Right lobe of liver (tissue), 6 donors: ENCODE measurements around the gene CDIPT. TPM values are rescaled to one million over a fixed set of nuclear protein-coding genes. Genes with fewer than 3 reads are reported as not detected.

Experiments
- ATAC-seq, 4 donors: fragments of 200-7000 bp; cut with Tn5 transposase; one replicate each; pipeline ENCODE4 v1.9.1; 2020; ENCODE audit warnings: mild to moderate bottlenecking in 4 of 4, moderate library complexity in 4 of 4
- DNase-seq, 3 donors: peaks; one replicate each; pipeline ENCODE4 v3.0.0-alpha.2; 2020
- H3K27ac ChIP-seq, 3 donors: fragments of 200-600 bp; one replicate each; pipeline ENCODE4 v1.8.0; 2022
- H3K27me3 ChIP-seq, 2 donors: fragments of 200-600 bp; one replicate each; pipeline ENCODE4 v1.8.0; 2022
- H3K36me3 ChIP-seq, 4 donors: fragments of 200-600 bp; sonication (generic) in 1 of 4; one replicate each; pipeline versions ENCODE4 v1.5.1 to v1.8.0; 2017 to 2022; ENCODE audit warnings: control low read depth in 1 of 4
- H3K4me1 ChIP-seq, 4 donors: fragments of 200-600 bp; sonication (generic) in 1 of 4; one replicate each; pipeline versions ENCODE4 v1.5.1 to v1.8.0; 2017 to 2022; ENCODE audit warnings: control low read depth in 1 of 4
- H3K4me3 ChIP-seq, 3 donors: fragments of 200-600 bp; one replicate each; pipeline ENCODE4 v1.8.0; 2022
- H3K9me3 ChIP-seq, 4 donors: fragments of 200-600 bp; sonication (generic) in 1 of 4; one replicate each; pipeline versions ENCODE4 v1.5.1 to v1.8.0; 2017 to 2022; ENCODE audit warnings: control low read depth in 1 of 4
- CTCF ChIP-seq, 4 donors: fragments of 200-600 bp in 3 of 4; fragments of 450-650 bp in 1 of 4; IDR thresholded peaks; one replicate each; pipeline versions ENCODE4 v1.5.1 to v1.8.0; 2016 to 2022; ENCODE audit warnings: antibody characterized with exemption in 4 of 4, mild to moderate bottlenecking in 2 of 4
- POLR2A ChIP-seq: fragments of 450-650 bp; IDR thresholded peaks from one replicate; pipeline ENCODE4 v1.6.1; 2017; ENCODE audit warnings: antibody characterized with exemption, mild to moderate bottlenecking
- WGBS: methylation state at CpG from one replicate; pipeline ENCODE4 v1.1.6; 2018; ENCODE audit warnings: low coverage, low lambda C conversion rate; ENCODE audit not compliant: insufficient coverage; ENCODE audit errors: missing lambda C conversion rate; 5-methylcytosine and 5-hydroxymethylcytosine counted together
- intact Hi-C, 2 donors: fragments of 100-400 bp; cut with DNase I; formaldehyde crosslinking; loops; one replicate each; pipeline versions ENCODE4 v1.11.2 to v1.14.1; 2022
- total RNA-seq, 6 experiments: library from RNA; depleted of rRNA in 2 of 6; stranded (reverse); fragments of >200 nt in 2 of 6; fragmentation: NEBNext Ultra II Directional in 3 of 6; extraction: Animal tissue kit (Norgen Biotek cat#: 25700) in 3 of 6; gene quantifications; one replicate each; pipeline versions ENCODE4 v1.1.0 to v1.2.4, GENCODE V29; 2016 to 2023
- donor health status: DM: no; HTN: yes; CAD: no.
- donor health status: DM: no; HTN: no; CAD: no.
- donor health status: DM: no; HTN: no; CAD: no.
- donor health status: DM: no; HTN: yes; CAD: no.
- donor health status: DM: no; HTN: yes; CAD: no.

Gene CDIPT
- total RNA-seq, 6 experiments from 2014 or later: 35.1 to 96.6 (median 58.2) TPM

- TF ChIP-seq CTCF (IDR thresholded peaks at IDR 0.05) (no peak), POLR2A (no peak)
- intact Hi-C loops: no loop called here
- 67% methylated on average over 1 of the region's 2 CpGs for WGBS
- ATAC-seq: no peak
- Histone ChIP-seq H3K9me3 (no peaks in the 10 kb centered on the region), H3K4me1 (no peaks in the 10 kb centered on the region), H3K36me3 (no peaks in the 10 kb centered on the region), H3K27me3 (no peaks in the 10 kb centered on the region), H3K4me3 (no peak overlapping the region), H3K27ac (no peak overlapping the region)
- DNase-seq: no peak
Measured at GRCh38 chr16:29909391-29909790, 46.4 kb upstream of the CDIPT start.

- Histone ChIP-seq H3K27ac (no peak overlapping the region), H3K36me3 (no peaks in the 10 kb centered on the region), H3K27me3 (no peaks in the 10 kb centered on the region), H3K4me3 (no peak overlapping the region), H3K9me3 (no peaks in the 10 kb centered on the region), H3K4me1 (no peaks in the 10 kb centered on the region)
- TF ChIP-seq CTCF (IDR thresholded peaks at IDR 0.05): no peak
- no peak for TF ChIP-seq POLR2A
- DNase-seq (no peak), ATAC-seq (no peak)
- intact Hi-C loops: no loop called here
- 85% methylated on average over 2 of the region's 2 CpGs for WGBS
Measured at GRCh38 chr16:29908719-29909220, 45.7 kb upstream of the CDIPT start.

GRCh38 chr16:29907973-29908372, 44.9 kb upstream of the CDIPT start:
- intact Hi-C loops: no loop called here

GRCh38 chr16:29906520-29907244, 43.7 kb upstream of the CDIPT start:
- intact Hi-C loops: no loop called here
- H3K36me3 ChIP-seq: no peaks in the 10 kb centered on the region
- TF ChIP-seq CTCF (IDR thresholded peaks at IDR 0.05) (no peak), POLR2A (no peak)
- H3K27me3 ChIP-seq: no peaks in the 10 kb centered on the region
- ATAC-seq (no peak), DNase-seq (no peak)
- no peaks in the 10 kb centered on the region for H3K9me3 ChIP-seq
- no peak overlapping the region for H3K4me3 ChIP-seq
- no peaks in the 10 kb centered on the region for H3K4me1 ChIP-seq
- WGBS: 85% methylated on average over 13 of the region's 23 CpGs
- no peak overlapping the region for H3K27ac ChIP-seq

More at GRCh38 chr16:29907973-29908372, 44.9 kb upstream of the CDIPT start:
- no peaks in the 10 kb centered on the region for H3K36me3 ChIP-seq
- H3K9me3 ChIP-seq: no peaks in the 10 kb centered on the region
- ATAC-seq: no peak
- TF ChIP-seq CTCF (IDR thresholded peaks at IDR 0.05) (no peak), POLR2A (no peak)
- H3K27ac ChIP-seq: no peak overlapping the region
- H3K4me3 ChIP-seq: no peak overlapping the region
- no peak for DNase-seq
- WGBS: 77% methylated on average over 2 of the region's 2 CpGs
- no peaks in the 10 kb centered on the region for H3K4me1 ChIP-seq
- no peaks in the 10 kb centered on the region for H3K27me3 ChIP-seq
